ENCODE results near the gene PLEK. TPM values are rescaled to one million over a fixed set of nuclear protein-coding genes. Genes with fewer than 3 reads are reported as not detected.
"Not testable (repeated sequence)": the region's sequence is repeated elsewhere in the genome, so short reads cannot be mapped to it uniquely, and the experiment has no call there.

PLEK gene
- polyA plus RNA-seq, 1 of the 3 experiments (the other 2 are of a cell fraction), result 0.02 TPM

DNA sequence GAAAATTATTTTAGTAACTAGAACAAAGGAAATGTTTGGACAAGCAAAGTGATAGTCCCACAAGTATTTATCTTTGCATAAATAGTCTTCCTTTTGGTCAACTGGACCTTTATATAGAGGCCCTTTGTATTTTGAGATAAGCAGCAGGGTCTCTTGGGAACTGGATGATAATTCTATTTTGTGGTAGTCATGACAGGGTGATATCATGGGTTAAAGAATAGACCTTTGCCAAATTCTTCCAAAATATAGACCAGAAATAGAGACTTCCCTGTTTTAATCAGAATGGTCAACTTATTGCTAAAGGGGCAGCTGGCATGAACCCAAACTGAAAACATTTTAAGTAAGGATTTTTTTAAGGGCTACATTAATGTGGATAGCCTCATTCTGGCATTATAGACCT, 10.5 kb downstream of the PLEK start:
- no peaks in the 10 kb centered on the region for H3K9me3 ChIP-seq
- no peaks in the 10 kb centered on the region for H3K9me2 ChIP-seq
- no peaks in the 10 kb centered on the region for H3K79me2 ChIP-seq (ENCODE audit: insufficient read depth)
- TF ChIP-seq TEAD4 (IDR thresholded peaks at IDR 0.05; ENCODE audit: borderline replicate concordance, insufficient read depth) (no peak), CHD2 (IDR thresholded peaks at IDR 0.05; ENCODE audit: low read length, partially characterized antibody) (no peak)
- H3F3A ChIP-seq (replicated peaks; ENCODE audit: insufficient read depth), result no peaks in the 10 kb centered on the region
- no peak overlapping the region for H3K4me3 ChIP-seq (ENCODE audit: low read depth in 2 of 2, low read length in 1 of 2)
- no peak for DNase-seq
- ChIA-PET POLR2A (no interaction called here), CTCF (interaction anchor here (1.4 kb wide), 1 partner anchor 15 kb away, joined by 3 read pairs; no protein-coding TSS in a partner anchor)
- H4K20me1 ChIP-seq (ENCODE audit: insufficient read depth), result no peaks in the 10 kb centered on the region
- no peaks in the 10 kb centered on the region for H3K36me3 ChIP-seq (replicated peaks in 1 of 2; ENCODE audit: control insufficient read depth in 1 of 2, insufficient read depth in 2 of 2, low read length in 1 of 2)
- H3K4me2 ChIP-seq, result no peak overlapping the region
- no peak overlapping the region for H3K27ac ChIP-seq (ENCODE audit: low read depth in 2 of 2, low read length in 1 of 2)
- no peak overlapping the region for H3K9ac ChIP-seq
- no peak overlapping the region for H2AFZ ChIP-seq (ENCODE audit: low read depth)
- H3K27me3 ChIP-seq (ENCODE audit: insufficient read depth), result no peaks in the 10 kb centered on the region; the same call in 1 of the 2 replicates
- H3K4me1 ChIP-seq (ENCODE audit: control insufficient read depth in 1 of 2, insufficient read depth in 2 of 2, low read depth in 1 of 2, low read length in 1 of 2), result no peaks in the 10 kb centered on the region

DNA sequence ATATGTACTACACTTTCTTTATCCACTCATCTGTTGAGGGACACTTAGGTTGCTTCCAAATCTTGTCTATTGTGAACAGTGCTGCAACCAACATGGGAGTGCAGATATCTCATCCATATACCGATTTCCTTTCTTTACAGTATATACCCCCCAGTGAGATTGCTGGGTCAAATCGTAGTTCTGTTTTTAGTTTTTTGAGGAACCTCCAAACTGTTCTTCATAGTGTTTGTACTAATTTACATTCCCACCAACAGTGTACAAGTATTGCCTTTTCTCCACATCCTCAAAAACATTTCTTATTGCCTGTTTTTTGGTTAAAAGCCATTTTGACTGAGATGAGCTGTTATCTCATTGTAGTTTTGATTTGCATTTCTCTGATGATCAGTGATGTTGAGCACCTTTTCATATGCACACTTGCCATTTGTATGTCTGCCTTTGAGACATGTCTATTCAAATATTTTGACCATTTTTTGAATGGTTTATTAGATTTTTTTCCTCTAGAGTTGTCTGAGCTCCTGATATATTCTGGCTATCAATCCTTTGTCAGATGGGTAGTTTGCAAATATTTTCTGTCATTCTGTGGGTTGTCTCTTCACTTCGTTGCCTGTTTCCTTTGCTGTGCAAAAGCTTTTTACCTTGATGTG, 12.2 kb downstream of the PLEK start:
- no peaks in the 10 kb centered on the region for H3K79me2 ChIP-seq (ENCODE audit: insufficient read depth)
- no peaks in the 10 kb centered on the region; the same call in 1 of the 2 replicates for H3K27me3 ChIP-seq (ENCODE audit: insufficient read depth)
- 28% methylated on average over 3 of the region's 3 CpGs for WGBS (ENCODE audit: low lambda C conversion rate)
- no peaks in the 10 kb centered on the region for H3F3A ChIP-seq (replicated peaks; ENCODE audit: insufficient read depth)
- no peak overlapping the region for H3K4me2 ChIP-seq
- H3K9ac ChIP-seq, result no peak overlapping the region
- H3K9me3 ChIP-seq, result no peaks in the 10 kb centered on the region
- no peaks in the 10 kb centered on the region for H3K4me1 ChIP-seq (ENCODE audit: control insufficient read depth in 1 of 2, insufficient read depth in 2 of 2, low read depth in 1 of 2, low read length in 1 of 2)
- H3K4me3 ChIP-seq (ENCODE audit: low read depth in 2 of 2, low read length in 1 of 2), result no peak overlapping the region
- H3K36me3 ChIP-seq (replicated peaks in 1 of 2; ENCODE audit: control insufficient read depth in 1 of 2, insufficient read depth in 2 of 2, low read length in 1 of 2), result no peaks in the 10 kb centered on the region
- no peak for DNase-seq
- no peak overlapping the region for H3K27ac ChIP-seq (ENCODE audit: low read depth in 2 of 2, low read length in 1 of 2)
- ChIA-PET POLR2A (no interaction called here), CTCF (no interaction called here)
- no peak overlapping the region for H2AFZ ChIP-seq (ENCODE audit: low read depth)
- H3K9me2 ChIP-seq, result no peaks in the 10 kb centered on the region
- TF ChIP-seq YY1 (IDR thresholded peaks at IDR 0.05; ENCODE audit: low read depth) (no peak), TCF12 (IDR thresholded peaks at IDR 0.05) (no peak), NRF1 (IDR thresholded peaks at IDR 0.05; ENCODE audit: low read depth, low read length) (no peak), POLR2AphosphoS5 (IDR thresholded peaks at IDR 0.05; ENCODE audit: low read depth, low read length) (no peak), NFIC (IDR thresholded peaks at IDR 0.05; ENCODE audit: borderline replicate concordance) (no peak), MEF2A (IDR thresholded peaks at IDR 0.05; ENCODE audit: borderline replicate concordance, low read depth) (no peak), RAD21 (IDR thresholded peaks at IDR 0.05; ENCODE audit: low read length) (no peak), EZH2phosphoT487 (IDR thresholded peaks at IDR 0.05; ENCODE audit: borderline replicate concordance, low read depth) (no peak), SMC3 (IDR thresholded peaks at IDR 0.05; ENCODE audit: low read depth, low read length) (no peak), TAF1 (IDR thresholded peaks at IDR 0.05; ENCODE audit: borderline replicate concordance, low read depth, low read length) (no peak), FOSL2 (IDR thresholded peaks at IDR 0.05; ENCODE audit: borderline replicate concordance, low read depth) (no peak), ZBTB33 (IDR thresholded peaks at IDR 0.05; ENCODE audit: borderline replicate concordance, low read depth) (no peak), TEAD4 (IDR thresholded peaks at IDR 0.05; ENCODE audit: borderline replicate concordance, insufficient read depth) (no peak), REST (IDR thresholded peaks at IDR 0.05; ENCODE audit: low read depth, low read length) (no peak), ELF1 (IDR thresholded peaks at IDR 0.05) (no peak), USF1 (IDR thresholded peaks at IDR 0.05; ENCODE audit: borderline replicate concordance, low read depth) (no peak), RCOR1 (IDR thresholded peaks at IDR 0.05; ENCODE audit: low read length) (no peak)
- H4K20me1 ChIP-seq (ENCODE audit: insufficient read depth), result no peaks in the 10 kb centered on the region

- H3K36me3 ChIP-seq (replicated peaks in 1 of 2; ENCODE audit: control insufficient read depth in 1 of 2, insufficient read depth in 2 of 2, low read length in 1 of 2); H3K4me3 ChIP-seq (ENCODE audit: low read depth in 2 of 2, low read length in 1 of 2); H3K9me3 ChIP-seq; H3K4me1 ChIP-seq (ENCODE audit: control insufficient read depth in 1 of 2, insufficient read depth in 2 of 2, low read depth in 1 of 2, low read length in 1 of 2); H2AFZ ChIP-seq (ENCODE audit: low read depth); H4K20me1 ChIP-seq (ENCODE audit: insufficient read depth); H3K27ac ChIP-seq (ENCODE audit: low read depth in 2 of 2, low read length in 1 of 2); H3K9me2 ChIP-seq; H3K4me2 ChIP-seq; H3K27me3 ChIP-seq (ENCODE audit: insufficient read depth); H3K79me2 ChIP-seq (ENCODE audit: insufficient read depth); POLR2A ChIA-PET; H3F3A ChIP-seq (replicated peaks; ENCODE audit: insufficient read depth); H3K9ac ChIP-seq; DNase-seq: not testable (repeated sequence)
- WGBS (ENCODE audit: low lambda C conversion rate), result 52% methylated on average over 6 of the region's 6 CpGs
- CTCF ChIA-PET, result interaction anchor here (0.9 kb wide), 1 partner anchor 63 kb away, joined by 3 read pairs; no protein-coding TSS in a partner anchor
Observed at GRCh38 chr2:68378779-68379178, 13.7 kb downstream of the PLEK start.

All from SK-N-SH (cell line).